K562 (cell line): Measurements from ENCODE around the gene CABLES1. TPM values are rescaled to one million over a fixed set of nuclear protein-coding genes. Genes with fewer than 3 reads are reported as not detected.

Experiments
- ATAC-seq: fragments of 200-7000 bp; cut with Tn5 transposase; 3 replicates; pipeline ENCODE4 v1.9.1; 2020; ENCODE audit warnings: moderate library complexity
- BruUV-seq: library from RNA; stranded (reverse); fragments of 400-500 nt; replicated peaks from 2 replicates; lab custom pipeline; 2021; lab: Mats Ljungman, UMichigan
- CTCF ChIA-PET: fragments of 300-600 bp; formaldehyde crosslinking; extraction: SDS; loops from one replicate; lab custom pipeline; 2021; ENCODE audit warnings: low intra/inter-chr PET ratio; lab: Yijun Ruan, JAX
- POLR2A ChIA-PET: fragments of 300-600, 350-650 bp; sonication (Branson Sonifier 250); formaldehyde crosslinking; extraction: SDS; loops from one replicate; lab custom pipeline; 2021; ENCODE audit warnings: antibody characterized with exemption, inconsistent platforms; lab: Yijun Ruan, JAX
- DNase-seq, 4 experiments: peaks; one replicate each; pipeline versions ENCODE4 v3.0.0 to v3.0.0-alpha.2; 2011 to 2018; ENCODE audit warnings: low spot score in 3 of 4, mixed read lengths in 3 of 4; ENCODE audit errors: extremely low read depth in 1 of 4
- FAIRE-seq: peaks from 2 replicates; lab custom pipeline; 2011; peaks lifted over from hg19 to GRCh38; lab: Jason Lieb, UNC
- H2AFZ ChIP-seq: 2 replicates; pipeline ENCODE4 v1.6.0; 2011; ENCODE audit warnings: low read depth, low read length, control low read depth, inconsistent platforms
- H3K27ac ChIP-seq: fragments of 200-600 bp; 3 replicates; pipeline ENCODE4 v1.8.0; 2011; ENCODE audit warnings: low read depth, mild to moderate bottlenecking, control low read depth, inconsistent platforms, low read length, moderate library complexity, mixed read lengths; ENCODE audit errors: extremely low read depth
- H3K27me3 ChIP-seq, 2 experiments: fragments of 300-600 bp in 1 of 2; 2 replicates in 1 of 2; 3 replicates in 1 of 2; pipeline versions ENCODE4 v1.6.0 to v1.8.0; 2011; ENCODE audit warnings: inconsistent platforms in 2 of 2, low read length in 2 of 2, mild to moderate bottlenecking in 1 of 2, mixed read lengths in 1 of 2, moderate library complexity in 1 of 2; ENCODE audit not compliant: control insufficient read depth in 2 of 2, insufficient read depth in 2 of 2
- H3K36me3 ChIP-seq: fragments of 300-600 bp; 3 replicates; pipeline ENCODE4 v1.8.0; 2011; ENCODE audit warnings: mild to moderate bottlenecking, low read length, inconsistent platforms; ENCODE audit not compliant: control insufficient read depth, insufficient read depth
- H3K4me1 ChIP-seq, 2 experiments: fragments of 200-600 bp in 1 of 2; replicated peaks in 1 of 2; 2 replicates in 1 of 2; 3 replicates in 1 of 2; pipeline versions ENCODE4 v1.5.1 to v1.8.0; 2011; ENCODE audit warnings: inconsistent platforms in 2 of 2, low read length in 2 of 2, mild to moderate bottlenecking in 1 of 2, mixed read lengths in 1 of 2, moderate library complexity in 1 of 2; ENCODE audit not compliant: control insufficient read depth in 2 of 2, insufficient read depth in 2 of 2
- H3K4me2 ChIP-seq: 2 replicates; pipeline ENCODE4 v1.6.1; 2011; ENCODE audit warnings: low read length, control low read depth, inconsistent platforms, mixed read lengths; ENCODE audit not compliant: insufficient read depth
- H3K4me3 ChIP-seq: fragments of 200-600 bp; sonication (generic), shearing (Covaris generic); 2 replicates; pipeline ENCODE4 v1.5.1; 2016; ENCODE audit warnings: control low read depth, inconsistent platforms
- H3K79me2 ChIP-seq: fragments of 200-600 bp; 3 replicates; pipeline ENCODE4 v1.8.0; 2011; ENCODE audit warnings: low read length, inconsistent platforms; ENCODE audit not compliant: control insufficient read depth, insufficient read depth
- H3K9ac ChIP-seq, 2 experiments: 2 replicates each; pipeline versions ENCODE4 v1.6.0 to v1.6.1; 2011; ENCODE audit warnings: low read depth in 2 of 2, low read length in 2 of 2, control low read depth in 1 of 2, inconsistent platforms in 1 of 2, mild to moderate bottlenecking in 1 of 2, mixed read lengths in 1 of 2; ENCODE audit not compliant: insufficient read depth in 1 of 2
- H3K9me1 ChIP-seq: one replicate; pipeline ENCODE4 v1.6.0; 2011; ENCODE audit warnings: inconsistent platforms, mild to moderate bottlenecking, low read length, moderate library complexity; ENCODE audit not compliant: control insufficient read depth, insufficient read depth
- H3K9me3 ChIP-seq: replicated peaks from 2 replicates; pipeline ENCODE4 v1.5.1; 2011; ENCODE audit warnings: low read depth, low read length, inconsistent platforms; ENCODE audit not compliant: control insufficient read depth, insufficient read depth
- H4K20me1 ChIP-seq: replicated peaks from 2 replicates; pipeline ENCODE4 v1.6.1; 2011; ENCODE audit warnings: low read length, inconsistent platforms, mixed read lengths; ENCODE audit not compliant: control insufficient read depth, insufficient read depth
- MBD2 ChIP-seq: sonication (generic); IDR thresholded peaks from 2 replicates; pipeline ENCODE4 v1.6.1; 2016; ENCODE audit warnings: low read depth, borderline replicate concordance
- NR3C1 ChIP-seq: sonication (generic); formaldehyde crosslinking; IDR thresholded peaks from 2 replicates; pipeline ENCODE4 v1.8.1; 2022; ENCODE audit warnings: missing genetic modification reagents
- SLC30A9 ChIP-seq: fragments of 250-450 bp; sonication (Bioruptor Pico); IDR thresholded peaks from 2 replicates; pipeline ENCODE4 v1.8.0; 2022; ENCODE audit warnings: mild to moderate bottlenecking, moderate library complexity
- U2AF2 ChIP-seq: fragments of 200-400 bp; formaldehyde crosslinking; optimal IDR thresholded peaks from 2 replicates; pipeline ENCODE3; 2017; ENCODE audit warnings: low read depth, mild to moderate bottlenecking, low read length
- ZNF407 ChIP-seq: fragments of 450-650 bp; IDR thresholded peaks from 2 replicates; pipeline ENCODE4 v1.6.1; 2016; ENCODE audit warnings: low read depth
- WGBS: fragments of 100-300 bp; shearing (Covaris generic); methylation state at CpG from one replicate; pipeline ENCODE4 v1.1.6; 2016; ENCODE audit warnings: low coverage, mixed read lengths; ENCODE audit not compliant: insufficient coverage; ENCODE audit errors: missing lambda C conversion rate; 5-methylcytosine and 5-hydroxymethylcytosine counted together
- in situ Hi-C: fragments of 300-500 bp; cut with MboI; formaldehyde crosslinking; loops from 4 replicates; pipeline ENCODE4 v1.15.0; 2018; ENCODE audit warnings: inconsistent platforms, mixed read lengths
- intact Hi-C: fragments of 100-400 bp; cut with micrococcal nuclease; formaldehyde crosslinking; loops from 2 replicates; pipeline ENCODE4 v1.14.2; 2022
- polyA plus RNA-seq, 8 experiments: library from polyadenylated mRNA; depleted of rRNA in 4 of 8; stranded (reverse) in 5 of 8; unstranded in 3 of 8; fragments of >200 nt; fragmentation: Nextera tagmentation in 2 of 8; fragmentation: Illumina TruSeq in 1 of 8; extraction: Ambion mirVana in 2 of 8; extraction: Trizol in 1 of 8; gene quantifications; 2 replicates each; pipeline versions ENCODE4 v1.2.1 to v1.2.3, GENCODE V29; 2011 to 2014; ENCODE audit warnings: inconsistent platforms in 1 of 8, missing spikeins in 1 of 8
- total RNA-seq, 7 experiments: library from RNA; depleted of rRNA in 6 of 7; stranded (reverse); fragments of >200 nt in 6 of 7; fragmentation: Illumina TruSeq in 2 of 7; extraction: Trizol in 2 of 7; gene quantifications; 2 replicates each; pipeline versions ENCODE4 v1.2.1 to v1.2.3, GENCODE V29; 2011 to 2021; ENCODE audit warnings: low replicate concordance in 1 of 7
- TF ChIP-seq, protein P1 (sequence below), 2 experiments: IDR thresholded peaks; 2 replicates each; pipeline ENCODE4 v1.6.1; 2011; ENCODE audit warnings: borderline replicate concordance in 1 of 2, control low read depth in 1 of 2, low read depth in 1 of 2, low read length in 1 of 2, mild to moderate bottlenecking in 1 of 2, mixed read lengths in 1 of 2, moderate library complexity in 1 of 2; ENCODE audit not compliant: insufficient read depth in 1 of 2, insufficient read length in 1 of 2, poor library complexity in 1 of 2, severe bottlenecking in 1 of 2; ENCODE audit errors: extremely low read depth in 1 of 2
- TF ChIP-seq, protein P2 (sequence below): fragments of 450-650 bp; IDR thresholded peaks from 2 replicates; pipeline ENCODE4 v1.6.1; 2017; ENCODE audit warnings: mild to moderate bottlenecking, moderate library complexity

The CABLES1 gene
- total and polyA plus RNA-seq, 9 of the 15 experiments (the other 6 are each of a cell fraction or from before 2014, with no cell fraction given): 0.04 to 0.10 (median 0.06) TPM; not detected in 3

DNA sequence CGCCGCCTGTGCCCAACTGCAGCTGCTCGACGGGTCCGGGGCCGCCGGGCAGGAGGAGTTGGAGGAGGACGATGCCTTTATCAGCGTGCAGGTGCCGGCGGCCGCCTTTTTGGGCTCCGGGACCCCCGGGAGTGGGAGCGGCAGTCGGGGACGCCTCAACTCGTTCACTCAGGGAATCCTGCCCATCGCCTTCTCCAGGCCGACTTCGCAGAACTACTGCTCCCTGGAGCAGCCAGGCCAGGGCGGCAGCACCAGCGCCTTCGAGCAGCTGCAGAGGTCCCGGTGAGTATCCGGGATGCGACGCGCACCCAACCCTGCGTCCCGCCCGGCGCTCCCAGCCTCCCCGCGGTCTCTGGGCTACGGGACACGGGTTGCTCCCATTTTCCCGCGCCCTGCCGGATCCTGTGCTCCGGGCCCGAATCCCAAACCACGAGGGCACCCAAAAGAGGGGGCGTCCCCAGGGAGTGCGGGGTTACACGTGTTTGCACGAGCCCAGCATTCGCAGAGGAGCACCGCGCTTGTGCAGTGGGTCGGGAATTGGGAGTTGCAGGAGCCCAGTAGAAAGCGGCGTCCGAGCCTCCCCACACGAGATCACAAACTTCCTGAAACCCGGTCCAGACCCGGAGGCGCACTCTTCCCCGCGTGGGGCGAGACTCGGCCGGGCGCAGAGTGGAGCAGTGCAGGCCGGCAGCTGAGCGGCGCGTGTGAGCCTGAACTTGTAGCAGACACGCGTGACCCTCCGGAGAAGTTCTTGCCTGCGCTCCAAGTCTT is 1.2 kb downstream of the CABLES1 start:
- DNase-seq (no peak), ATAC-seq (no peak), FAIRE-seq (no peak)
- 43% methylated on average over 64 of the region's 72 CpGs for WGBS
- no peak overlapping the region for H3K4me3 ChIP-seq
- in situ Hi-C loops: no loop called here
- CTCF ChIA-PET: no interaction called here
- H3K9ac ChIP-seq: no peak overlapping the region
- no peaks in the 10 kb centered on the region; the same call in 1 of the 2 replicates for H4K20me1 ChIP-seq
- no peaks in the 10 kb centered on the region for H3K36me3 ChIP-seq
- no peaks in the 10 kb centered on the region for H3K9me1 ChIP-seq
- H3K4me1 ChIP-seq: peaks cover 0 to 22% of the 10 kb centered on the region in 2 experiments; a peak in 2 of 5 replicates
- POLR2A ChIA-PET: interaction anchor here (1.0 kb wide), 1 partner anchor 20 kb away, joined by 3 read pairs; no protein-coding TSS in a partner anchor
- H3K79me2 ChIP-seq: no peaks in the 10 kb centered on the region
- no peak overlapping the region for H2AFZ ChIP-seq
- BruUV-seq: no TSS peak
- no peak overlapping the region for H3K27ac ChIP-seq
- intact Hi-C loops: loop anchor here (10.0 kb wide), 3 partner anchors 238 to 448 kb away; partner anchors contain the start of genes NPC1 and RMC1
- peaks cover 31 to 43% of the 10 kb centered on the region in 2 experiments for H3K27me3 ChIP-seq
- no peak overlapping the region for H3K4me2 ChIP-seq
- no peaks in the 10 kb centered on the region for H3K9me3 ChIP-seq
- TF ChIP-seq ZNF407: no peak
- no peak for TF ChIP-seq SLC30A9
- no peak for TF ChIP-seq U2AF2
- TF ChIP-seq, protein P1, sequence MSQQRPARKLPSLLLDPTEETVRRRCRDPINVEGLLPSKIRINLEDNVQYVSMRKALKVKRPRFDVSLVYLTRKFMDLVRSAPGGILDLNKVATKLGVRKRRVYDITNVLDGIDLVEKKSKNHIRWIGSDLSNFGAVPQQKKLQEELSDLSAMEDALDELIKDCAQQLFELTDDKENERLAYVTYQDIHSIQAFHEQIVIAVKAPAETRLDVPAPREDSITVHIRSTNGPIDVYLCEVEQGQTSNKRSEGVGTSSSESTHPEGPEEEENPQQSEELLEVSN (IDR thresholded peaks at IDR 0.05; ENCODE audit: borderline replicate concordance in 1 of 2, extremely low read depth in 1 of 2, insufficient read depth in 1 of 2, insufficient read length in 1 of 2, low read depth in 1 of 2, low read length in 1 of 2, poor library complexity in 1 of 2, severe bottlenecking in 1 of 2): no peak
- no peak for TF ChIP-seq MBD2
- no peak for TF ChIP-seq NR3C1 (CRISPR knock-in tag)
- TF ChIP-seq, protein P2, sequence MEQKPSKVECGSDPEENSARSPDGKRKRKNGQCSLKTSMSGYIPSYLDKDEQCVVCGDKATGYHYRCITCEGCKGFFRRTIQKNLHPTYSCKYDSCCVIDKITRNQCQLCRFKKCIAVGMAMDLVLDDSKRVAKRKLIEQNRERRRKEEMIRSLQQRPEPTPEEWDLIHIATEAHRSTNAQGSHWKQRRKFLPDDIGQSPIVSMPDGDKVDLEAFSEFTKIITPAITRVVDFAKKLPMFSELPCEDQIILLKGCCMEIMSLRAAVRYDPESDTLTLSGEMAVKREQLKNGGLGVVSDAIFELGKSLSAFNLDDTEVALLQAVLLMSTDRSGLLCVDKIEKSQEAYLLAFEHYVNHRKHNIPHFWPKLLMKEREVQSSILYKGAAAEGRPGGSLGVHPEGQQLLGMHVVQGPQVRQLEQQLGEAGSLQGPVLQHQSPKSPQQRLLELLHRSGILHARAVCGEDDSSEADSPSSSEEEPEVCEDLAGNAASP: no peak
